Breast epithelium (tissue), 4 donors: Measurements from ENCODE around the gene ITIH3. TPM values are rescaled to one million over a fixed set of nuclear protein-coding genes. Genes with fewer than 3 reads are reported as not detected.

Experiments
- DNase-seq, 2 donors: peaks; one replicate each; pipeline ENCODE4 v3.0.0-alpha.2; 2019; ENCODE audit warnings: low spot score in 2 of 2
- H3K27ac ChIP-seq, 2 donors: fragments of 200-600 bp; sonication (generic) in 1 of 2; one replicate each; pipeline ENCODE4 v1.5.1; 2016 to 2019; ENCODE audit warnings: mild to moderate bottlenecking in 1 of 2
- H3K27me3 ChIP-seq, 2 donors: fragments of 200-600 bp; sonication (generic) in 1 of 2; one replicate each; pipeline versions ENCODE4 v1.5.1 to v1.6.0; 2017 to 2019; ENCODE audit warnings: control low read depth in 1 of 2, mild to moderate bottlenecking in 1 of 2
- H3K36me3 ChIP-seq: fragments of 200-600 bp; one replicate; pipeline ENCODE4 v1.5.1; 2019
- H3K4me1 ChIP-seq, 2 donors: fragments of 200-600 bp; sonication (generic); one replicate each; pipeline ENCODE4 v1.5.1; 2016 to 2019; ENCODE audit warnings: control low read depth in 1 of 2
- H3K4me3 ChIP-seq, 3 donors: fragments of 200-600 bp; sonication (generic); 1 replicate in 2 of 3; 2 replicates in 1 of 3; pipeline ENCODE4 v1.5.1; 2016 to 2019; ENCODE audit warnings: mild to moderate bottlenecking in 3 of 3, moderate library complexity in 2 of 3
- H3K9me3 ChIP-seq, 2 donors: fragments of 200-600 bp; sonication (generic) in 1 of 2; one replicate each; pipeline ENCODE4 v1.5.1; 2016 to 2019; ENCODE audit warnings: control low read depth in 1 of 2
- POLR2A ChIP-seq: fragments of 450-650 bp; IDR thresholded peaks from one replicate; pipeline ENCODE4 v1.6.1; 2016; ENCODE audit warnings: antibody characterized with exemption, mild to moderate bottlenecking, moderate library complexity
- POLR2AphosphoS5 ChIP-seq, 3 donors: sonication (generic); formaldehyde crosslinking; IDR thresholded peaks; one replicate each; pipeline ENCODE4 v1.6.1; 2017; ENCODE audit warnings: antibody characterized with exemption in 3 of 3
- intact Hi-C: fragments of 100-400 bp; cut with DNase I; formaldehyde crosslinking; loops from one replicate; pipeline ENCODE4 v1.15.1; 2023; ENCODE audit warnings: low total_unique reads
- total RNA-seq, 3 donors: library from RNA; depleted of rRNA; stranded (reverse); fragments of >200 nt; gene quantifications; one replicate each; pipeline ENCODE4 v1.1.0, GENCODE V29; 2016
- TF ChIP-seq, protein P1 (sequence below), 3 donors: fragments of 450-650 bp; IDR thresholded peaks; one replicate each; pipeline ENCODE4 v1.5.1; 2016 to 2017; ENCODE audit warnings: antibody characterized with exemption in 3 of 3, mild to moderate bottlenecking in 3 of 3, moderate library complexity in 3 of 3

ITIH3 gene
- total RNA-seq, 3 donors from 2014 or later = 0.64 to 6.6 (median 0.88) TPM

DNA sequence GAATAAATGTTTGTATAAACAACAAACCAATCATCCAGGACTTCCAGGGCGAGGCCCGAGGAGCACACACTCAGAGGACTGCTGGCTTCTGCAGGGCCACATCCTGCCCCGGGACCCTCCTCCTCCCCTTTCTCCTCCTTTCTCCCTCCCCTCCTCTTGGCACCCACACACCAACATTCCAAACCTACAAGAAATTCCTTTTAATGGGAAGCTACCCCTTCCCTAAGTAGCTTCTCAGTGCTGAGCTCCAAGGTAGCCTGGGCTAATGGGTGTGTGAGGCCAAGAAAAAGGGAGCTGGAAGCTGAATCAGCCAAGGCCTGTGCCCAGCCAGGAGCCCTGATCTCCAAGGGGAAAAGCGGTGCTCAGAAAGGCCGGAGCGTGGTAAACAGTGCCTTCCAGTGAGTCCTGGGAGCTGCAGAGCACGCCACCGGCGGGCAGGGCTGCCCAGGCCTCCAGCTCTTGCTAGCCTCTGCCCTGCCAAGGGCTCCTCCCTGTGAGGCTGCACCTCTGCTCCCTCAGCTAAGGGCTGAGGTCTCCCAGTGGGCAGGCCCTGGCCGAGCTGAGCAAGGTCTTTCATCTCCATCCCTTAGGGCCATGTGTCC lies 3.9 kb downstream of the ITIH3 start:
- Histone ChIP-seq H3K27ac (no peak overlapping the region), H3K9me3 (no peaks in the 10 kb centered on the region), H3K27me3 (no peaks in the 10 kb centered on the region), H3K36me3 (no peaks in the 10 kb centered on the region), H3K4me1 (no peaks in the 10 kb centered on the region), H3K4me3 (no peak overlapping the region)
- intact Hi-C loops = no loop called here
- no peak for TF ChIP-seq POLR2A
- TF ChIP-seq, protein P1, sequence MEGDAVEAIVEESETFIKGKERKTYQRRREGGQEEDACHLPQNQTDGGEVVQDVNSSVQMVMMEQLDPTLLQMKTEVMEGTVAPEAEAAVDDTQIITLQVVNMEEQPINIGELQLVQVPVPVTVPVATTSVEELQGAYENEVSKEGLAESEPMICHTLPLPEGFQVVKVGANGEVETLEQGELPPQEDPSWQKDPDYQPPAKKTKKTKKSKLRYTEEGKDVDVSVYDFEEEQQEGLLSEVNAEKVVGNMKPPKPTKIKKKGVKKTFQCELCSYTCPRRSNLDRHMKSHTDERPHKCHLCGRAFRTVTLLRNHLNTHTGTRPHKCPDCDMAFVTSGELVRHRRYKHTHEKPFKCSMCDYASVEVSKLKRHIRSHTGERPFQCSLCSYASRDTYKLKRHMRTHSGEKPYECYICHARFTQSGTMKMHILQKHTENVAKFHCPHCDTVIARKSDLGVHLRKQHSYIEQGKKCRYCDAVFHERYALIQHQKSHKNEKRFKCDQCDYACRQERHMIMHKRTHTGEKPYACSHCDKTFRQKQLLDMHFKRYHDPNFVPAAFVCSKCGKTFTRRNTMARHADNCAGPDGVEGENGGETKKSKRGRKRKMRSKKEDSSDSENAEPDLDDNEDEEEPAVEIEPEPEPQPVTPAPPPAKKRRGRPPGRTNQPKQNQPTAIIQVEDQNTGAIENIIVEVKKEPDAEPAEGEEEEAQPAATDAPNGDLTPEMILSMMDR (IDR thresholded peaks at IDR 0.05) = no peak
- TF ChIP-seq POLR2AphosphoS5 (IDR thresholded peaks at IDR 0.05) = no peak
- DNase-seq = no peak

DNA sequence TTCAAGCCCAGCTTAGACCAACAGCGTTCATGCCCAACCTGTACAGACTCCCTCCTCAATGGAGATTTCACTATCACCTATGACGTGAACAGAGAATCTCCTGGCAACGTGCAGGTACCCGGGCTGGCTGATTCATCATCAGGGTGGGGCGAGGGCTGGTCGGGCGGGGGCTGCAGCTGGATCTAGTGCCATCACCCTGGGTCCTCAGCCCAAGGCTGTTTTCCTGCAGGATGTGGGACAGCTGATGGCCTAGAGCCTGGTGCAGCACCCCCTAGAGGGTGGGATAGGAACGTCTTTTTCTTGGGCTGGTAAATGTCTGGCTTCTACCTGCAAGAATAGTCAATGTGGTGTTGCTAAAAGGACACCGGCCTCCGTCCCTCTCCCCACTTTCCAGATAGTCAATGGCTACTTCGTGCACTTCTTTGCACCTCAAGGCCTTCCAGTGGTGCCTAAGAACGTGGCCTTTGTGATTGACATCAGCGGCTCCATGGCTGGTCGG lies 4.4 kb downstream of the ITIH3 start:
- intact Hi-C loops = no loop called here
- no peaks in the 10 kb centered on the region for H3K9me3 ChIP-seq
- H3K36me3 ChIP-seq = no peaks in the 10 kb centered on the region
- no peak for DNase-seq
- TF ChIP-seq, protein P1 (IDR thresholded peaks at IDR 0.05) = no peak
- TF ChIP-seq POLR2AphosphoS5 (IDR thresholded peaks at IDR 0.05) (no peak), POLR2A (no peak)
- H3K4me1 ChIP-seq = no peaks in the 10 kb centered on the region
- H3K4me3 ChIP-seq = no peak overlapping the region
- H3K27me3 ChIP-seq = no peaks in the 10 kb centered on the region
- no peak overlapping the region for H3K27ac ChIP-seq

DNA sequence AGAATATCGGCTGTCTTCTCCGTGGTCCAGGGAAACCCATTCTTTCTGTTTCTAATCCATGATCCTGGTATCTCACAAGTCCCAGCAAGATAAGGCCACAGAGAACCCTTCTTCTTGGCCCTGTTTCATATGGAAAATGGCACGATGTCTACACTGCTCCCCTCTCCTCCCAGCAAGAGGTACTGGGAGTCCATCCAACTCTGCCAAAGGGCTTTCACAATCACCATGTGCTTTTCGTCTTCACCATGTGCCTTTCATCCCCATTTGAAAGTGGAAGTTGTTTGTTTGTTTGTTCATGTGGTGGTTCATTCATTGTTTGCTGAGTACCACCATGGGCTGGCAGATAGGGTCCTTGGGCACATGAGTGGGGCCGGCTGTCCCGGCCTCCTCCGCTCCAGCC lies 5.5 kb downstream of the ITIH3 start:
- Histone ChIP-seq H3K4me3 (no peak overlapping the region), H3K4me1 (no peaks in the 10 kb centered on the region), H3K27ac (no peak overlapping the region), H3K9me3 (no peaks in the 10 kb centered on the region), H3K36me3 (no peaks in the 10 kb centered on the region), H3K27me3 (no peaks in the 10 kb centered on the region)
- no peak for TF ChIP-seq POLR2A
- TF ChIP-seq, protein P1 (IDR thresholded peaks at IDR 0.05) = no peak
- TF ChIP-seq POLR2AphosphoS5 (IDR thresholded peaks at IDR 0.05) = no peak
- DNase-seq = no peak
- intact Hi-C loops = no loop called here

DNA sequence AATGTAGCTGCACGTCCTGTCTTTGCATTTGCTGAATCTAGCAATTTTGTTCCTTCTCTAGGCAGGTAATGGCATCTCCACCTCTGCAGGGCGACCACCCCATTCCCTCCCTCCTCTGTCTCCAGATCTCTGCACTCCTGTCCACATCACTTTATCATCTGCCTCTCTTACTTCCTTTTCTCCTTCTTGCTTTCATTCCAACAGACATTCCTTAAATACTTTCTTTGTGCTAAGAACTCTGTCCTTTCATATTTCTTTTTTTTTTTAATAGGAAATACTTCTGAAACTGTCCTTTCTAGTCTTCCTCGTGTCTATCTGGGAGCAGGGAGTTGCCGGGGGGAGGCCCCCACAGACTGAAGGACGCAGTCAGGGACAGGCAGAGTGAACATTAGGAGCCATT lies 7.2 kb downstream of the ITIH3 start:
- Histone ChIP-seq H3K27ac (no peak overlapping the region), H3K36me3 (no peaks in the 10 kb centered on the region), H3K4me1 (no peaks in the 10 kb centered on the region), H3K27me3 (no peaks in the 10 kb centered on the region), H3K4me3 (no peak overlapping the region), H3K9me3 (no peaks in the 10 kb centered on the region)
- no peak for DNase-seq
- intact Hi-C loops = loop anchor here (1.0 kb wide), 1 partner anchor 44 kb away; no protein-coding TSS in a partner anchor
- TF ChIP-seq POLR2A (no peak), POLR2AphosphoS5 (IDR thresholded peaks at IDR 0.05) (no peak)
- TF ChIP-seq, protein P1 (IDR thresholded peaks at IDR 0.05) = no peak

DNA sequence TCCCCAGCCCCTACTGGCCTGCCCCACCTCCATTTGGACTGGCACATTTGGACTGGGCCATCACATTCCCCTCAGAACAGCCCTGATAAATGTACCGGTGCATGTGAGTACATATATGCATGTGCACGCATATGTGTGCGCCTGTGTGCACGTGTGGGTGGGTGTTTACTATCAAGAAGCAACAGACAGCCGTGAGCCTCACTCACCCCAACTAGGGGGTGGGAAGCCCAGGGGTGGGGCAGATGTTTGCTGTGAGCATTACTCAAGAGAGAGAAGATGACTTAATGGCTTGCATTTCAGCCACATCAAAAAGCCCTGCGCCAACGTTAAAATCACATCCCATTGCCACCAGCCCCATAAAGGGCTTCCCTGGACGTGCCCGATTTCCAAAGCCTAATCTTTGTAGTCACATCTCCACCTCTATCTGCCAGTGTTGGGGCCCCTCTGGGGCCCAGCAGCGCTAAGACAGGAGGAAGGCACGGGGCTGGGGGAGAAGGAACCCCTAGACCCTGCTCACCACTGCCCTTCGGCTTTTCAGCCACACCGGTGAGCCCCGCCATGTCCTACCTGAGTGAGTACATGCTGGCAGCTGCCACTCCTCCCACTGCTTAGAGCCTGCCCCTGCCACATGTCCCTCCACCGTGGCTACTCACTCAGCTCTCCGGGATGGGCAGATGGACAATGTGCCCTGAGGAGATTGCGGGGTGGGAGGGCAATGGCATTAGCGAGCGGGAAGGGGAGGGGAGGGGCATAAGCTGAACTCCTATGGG lies 10.9 kb downstream of the ITIH3 start:
- intact Hi-C loops = no loop called here
- no peak for TF ChIP-seq POLR2AphosphoS5 (IDR thresholded peaks at IDR 0.05)
- TF ChIP-seq, protein P1 (IDR thresholded peaks at IDR 0.05) = no peak
- TF ChIP-seq POLR2A = no peak

More for the DNA sequence above, 10.9 kb downstream of the ITIH3 start:
- Histone ChIP-seq H3K36me3 (no peaks in the 10 kb centered on the region), H3K9me3 (no peaks in the 10 kb centered on the region), H3K27me3 (no peaks in the 10 kb centered on the region), H3K27ac (no peak overlapping the region), H3K4me1 (no peaks in the 10 kb centered on the region), H3K4me3 (no peak overlapping the region)
- DNase-seq = no peak
